Gastrocnemius medialis (tissue), 4 donors: ENCODE data around the gene GAS6.

Experiments used
- POLR2A ChIP-seq, 2 donors: fragments of 450-650 bp; IDR thresholded peaks; one replicate each; pipeline ENCODE4 v1.6.1; 2017; ENCODE audit warnings: antibody characterized with exemption in 2 of 2, mild to moderate bottlenecking in 2 of 2, moderate library complexity in 2 of 2
- TF ChIP-seq, protein P1 (sequence below), 5 experiments: fragments of 450-650 bp in 3 of 5; fragments of 200-600 bp in 2 of 5; sonication (generic) in 2 of 5; IDR thresholded peaks in 4 of 5; conservative IDR thresholded peaks in 1 of 5; 1 replicate in 4 of 5; 2 replicates in 1 of 5; pipeline ENCODE4 v1.5.1; 2016 to 2019; ENCODE audit warnings: antibody characterized with exemption in 5 of 5, mild to moderate bottlenecking in 3 of 5, moderate library complexity in 3 of 5

DNA sequence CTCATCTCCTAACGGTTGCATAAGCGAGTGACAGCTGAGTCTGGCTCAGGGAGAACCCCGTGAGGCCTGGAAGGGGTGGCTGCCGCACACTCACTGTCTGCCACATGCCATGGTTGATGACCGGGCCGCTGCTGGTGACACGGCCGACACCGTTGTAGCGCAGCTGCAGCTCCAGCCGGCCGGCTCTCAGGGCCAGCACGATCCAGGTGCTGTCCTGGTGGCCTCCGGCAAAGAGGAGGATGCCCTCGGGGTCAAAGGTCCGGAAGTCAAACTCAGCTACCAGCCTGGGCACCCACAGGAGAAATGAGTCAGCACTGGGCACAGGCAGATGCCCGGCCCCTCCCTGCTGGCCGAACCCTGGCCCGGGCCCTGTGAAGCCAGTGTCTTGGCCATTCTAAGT lies 31.7 kb downstream of the GAS6 start:
- TF ChIP-seq, protein P1, sequence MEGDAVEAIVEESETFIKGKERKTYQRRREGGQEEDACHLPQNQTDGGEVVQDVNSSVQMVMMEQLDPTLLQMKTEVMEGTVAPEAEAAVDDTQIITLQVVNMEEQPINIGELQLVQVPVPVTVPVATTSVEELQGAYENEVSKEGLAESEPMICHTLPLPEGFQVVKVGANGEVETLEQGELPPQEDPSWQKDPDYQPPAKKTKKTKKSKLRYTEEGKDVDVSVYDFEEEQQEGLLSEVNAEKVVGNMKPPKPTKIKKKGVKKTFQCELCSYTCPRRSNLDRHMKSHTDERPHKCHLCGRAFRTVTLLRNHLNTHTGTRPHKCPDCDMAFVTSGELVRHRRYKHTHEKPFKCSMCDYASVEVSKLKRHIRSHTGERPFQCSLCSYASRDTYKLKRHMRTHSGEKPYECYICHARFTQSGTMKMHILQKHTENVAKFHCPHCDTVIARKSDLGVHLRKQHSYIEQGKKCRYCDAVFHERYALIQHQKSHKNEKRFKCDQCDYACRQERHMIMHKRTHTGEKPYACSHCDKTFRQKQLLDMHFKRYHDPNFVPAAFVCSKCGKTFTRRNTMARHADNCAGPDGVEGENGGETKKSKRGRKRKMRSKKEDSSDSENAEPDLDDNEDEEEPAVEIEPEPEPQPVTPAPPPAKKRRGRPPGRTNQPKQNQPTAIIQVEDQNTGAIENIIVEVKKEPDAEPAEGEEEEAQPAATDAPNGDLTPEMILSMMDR (IDR thresholded peaks at IDR 0.05 in 4 of 5, conservative IDR thresholded peaks at IDR 0.05 in 1 of 5): no peak
- no peak for TF ChIP-seq POLR2A (IDR thresholded peaks at IDR 0.05)
